Prostate gland (tissue), 2 donors: Measurements from ENCODE around the gene C1D.

Experiments used
- CTCF ChIP-seq, 4 experiments: fragments of 200-600 bp in 2 of 4; fragments of 450-650 bp in 2 of 4; sonication (generic) in 2 of 4; IDR thresholded peaks; 1 replicate in 3 of 4; 2 replicates in 1 of 4; pipeline ENCODE4 v1.5.1; 2016 to 2019; ENCODE audit warnings: antibody characterized with exemption in 4 of 4, mild to moderate bottlenecking in 2 of 4, moderate library complexity in 2 of 4
- POLR2A ChIP-seq: fragments of 450-650 bp; IDR thresholded peaks from one replicate; pipeline ENCODE4 v1.6.1; 2016; ENCODE audit warnings: antibody characterized with exemption, mild to moderate bottlenecking

GRCh38 chr2:68023904-68024303 is 38.9 kb downstream of the C1D start:
- no peak for TF ChIP-seq CTCF (IDR thresholded peaks at IDR 0.05)
- no peak for TF ChIP-seq POLR2A
